Natural killer cell (primary cell): ENCODE measurements around the gene AKAP6. TPM values are rescaled to one million over a fixed set of nuclear protein-coding genes. Genes with fewer than 3 reads are reported as not detected.

Source experiments
- ATAC-seq, 3 donors: fragments of 150-1000 bp in 2 of 3; fragments of 200-7000 bp in 1 of 3; cut with Tn5 transposase; 1 replicate in 1 of 3; 2 replicates in 2 of 3; pipeline ENCODE4 v1.10.0; 2021; ENCODE audit warnings: mild to moderate bottlenecking in 2 of 3, moderate library complexity in 2 of 3
- DNase-seq, 2 donors: peaks; one replicate each; pipeline versions ENCODE4 v3.0.0 to v3.0.0-alpha.2; 2013 to 2021; ENCODE audit warnings: mixed read lengths in 1 of 2
- H3K27ac ChIP-seq: one replicate; pipeline ENCODE4 v1.5.1; 2013; ENCODE audit warnings: mild to moderate bottlenecking, low read length
- H3K27me3 ChIP-seq: one replicate; pipeline ENCODE4 v1.6.1; 2013; ENCODE audit warnings: low read length; ENCODE audit not compliant: control insufficient read depth, insufficient read depth
- H3K36me3 ChIP-seq: one replicate; pipeline ENCODE4 v1.6.1; 2013; ENCODE audit warnings: low read length; ENCODE audit not compliant: control insufficient read depth, insufficient read depth
- H3K4me1 ChIP-seq: one replicate; pipeline ENCODE4 v1.6.1; 2013; ENCODE audit warnings: low read length; ENCODE audit not compliant: control insufficient read depth, insufficient read depth
- H3K4me3 ChIP-seq: one replicate; pipeline ENCODE4 v1.5.1; 2013; ENCODE audit warnings: low read length
- H3K9me3 ChIP-seq: one replicate; pipeline ENCODE4 v1.6.1; 2013; ENCODE audit warnings: low read length; ENCODE audit not compliant: control insufficient read depth, insufficient read depth
- H3K27ac Mint-ChIP-seq, 2 donors: one replicate each; pipeline ENCODE4 v1.8.0; 2022; ENCODE audit warnings: mild to moderate bottlenecking in 2 of 2, mixed read lengths in 2 of 2, moderate library complexity in 1 of 2
- H3K27me3 Mint-ChIP-seq, 2 donors: one replicate each; pipeline ENCODE4 v1.8.0; 2022; ENCODE audit warnings: low read depth in 2 of 2, mixed read lengths in 2 of 2
- H3K36me3 Mint-ChIP-seq: one replicate; pipeline ENCODE4 v1.8.0; 2022; ENCODE audit warnings: mixed read lengths
- H3K4me1 Mint-ChIP-seq, 2 donors: one replicate each; pipeline ENCODE4 v1.8.0; 2022; ENCODE audit warnings: mixed read lengths in 2 of 2
- H3K4me3 Mint-ChIP-seq: one replicate; pipeline ENCODE4 v1.8.0; 2022; ENCODE audit warnings: mild to moderate bottlenecking, moderate library complexity, mixed read lengths
- H3K9me3 Mint-ChIP-seq, 2 donors: one replicate each; pipeline ENCODE4 v1.8.0; 2022; ENCODE audit warnings: mixed read lengths in 2 of 2
- WGBS: methylation state at CpG from one replicate; pipeline ENCODE4 v1.1.7; 2013; ENCODE audit warnings: missing lambda C conversion rate; ENCODE audit not compliant: insufficient coverage; 5-methylcytosine and 5-hydroxymethylcytosine counted together
- intact Hi-C: fragments of 100-400 bp; cut with micrococcal nuclease; formaldehyde crosslinking; loops from one replicate; pipeline ENCODE4 v1.14.2; 2022
- total RNA-seq, 4 donors: library from RNA; stranded (reverse); fragments of 120-200 nt in 1 of 4; gene quantifications; one replicate each; pipeline versions ENCODE4 v1.2.3 to v1.2.4, GENCODE V29; 2013 to 2022
- TF ChIP-seq, protein P1 (sequence below): fragments of 200-600 bp; IDR thresholded peaks from one replicate; pipeline ENCODE4 v1.8.0; 2022; ENCODE audit warnings: antibody characterized with exemption

Gene AKAP6
- total RNA-seq, 3 donors from 2014 or later (not counting 1 experiment from before 2014, with no cell fraction given), result 0.21 to 1.3 (median 0.80) TPM

DNA sequence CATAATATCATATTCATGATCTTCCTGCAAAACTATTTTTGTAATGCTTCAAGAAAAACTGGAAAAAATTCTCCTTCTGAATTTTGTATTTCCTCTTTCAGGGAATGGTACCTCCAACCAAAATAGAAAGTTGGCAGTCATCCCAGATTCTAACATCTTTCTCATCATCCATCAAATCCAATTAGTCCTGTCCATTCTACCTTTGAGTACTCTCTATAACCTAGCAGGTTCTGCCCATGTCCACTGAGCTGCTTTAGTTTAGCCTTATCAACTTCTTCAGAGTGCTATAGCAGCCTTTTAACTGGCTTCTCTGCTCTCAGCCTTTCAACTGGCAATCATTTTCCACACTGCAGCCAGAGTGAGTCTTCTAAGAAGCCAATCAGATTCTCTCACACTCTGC is 236.2 kb downstream of the AKAP6 start:
- no peaks in the 10 kb centered on the region for H3K36me3 Mint-ChIP-seq
- no peaks in the 10 kb centered on the region for H3K9me3 Mint-ChIP-seq
- ATAC-seq, result no peak
- Histone ChIP-seq H3K4me3 (no peak overlapping the region), H3K9me3 (no peaks in the 10 kb centered on the region), H3K27ac (no peak overlapping the region), H3K4me1 (no peaks in the 10 kb centered on the region), H3K27me3 (no peaks in the 10 kb centered on the region), H3K36me3 (no peaks in the 10 kb centered on the region)
- H3K4me3 Mint-ChIP-seq, result no peak overlapping the region
- TF ChIP-seq, protein P1, sequence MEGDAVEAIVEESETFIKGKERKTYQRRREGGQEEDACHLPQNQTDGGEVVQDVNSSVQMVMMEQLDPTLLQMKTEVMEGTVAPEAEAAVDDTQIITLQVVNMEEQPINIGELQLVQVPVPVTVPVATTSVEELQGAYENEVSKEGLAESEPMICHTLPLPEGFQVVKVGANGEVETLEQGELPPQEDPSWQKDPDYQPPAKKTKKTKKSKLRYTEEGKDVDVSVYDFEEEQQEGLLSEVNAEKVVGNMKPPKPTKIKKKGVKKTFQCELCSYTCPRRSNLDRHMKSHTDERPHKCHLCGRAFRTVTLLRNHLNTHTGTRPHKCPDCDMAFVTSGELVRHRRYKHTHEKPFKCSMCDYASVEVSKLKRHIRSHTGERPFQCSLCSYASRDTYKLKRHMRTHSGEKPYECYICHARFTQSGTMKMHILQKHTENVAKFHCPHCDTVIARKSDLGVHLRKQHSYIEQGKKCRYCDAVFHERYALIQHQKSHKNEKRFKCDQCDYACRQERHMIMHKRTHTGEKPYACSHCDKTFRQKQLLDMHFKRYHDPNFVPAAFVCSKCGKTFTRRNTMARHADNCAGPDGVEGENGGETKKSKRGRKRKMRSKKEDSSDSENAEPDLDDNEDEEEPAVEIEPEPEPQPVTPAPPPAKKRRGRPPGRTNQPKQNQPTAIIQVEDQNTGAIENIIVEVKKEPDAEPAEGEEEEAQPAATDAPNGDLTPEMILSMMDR, result no peak
- H3K27ac Mint-ChIP-seq, result peak overlapping the region in 1 of 2 donors; percentile 13
- DNase-seq, result no peak
- peaks cover 20 to 25% of the 10 kb centered on the region in 2 donors for H3K4me1 Mint-ChIP-seq
- intact Hi-C loops, result loop anchor here (10.0 kb wide), 1 partner anchor 490 kb away; the partner anchor contains the start of gene ARHGAP5
- peaks cover 0 to 4% of the 10 kb centered on the region in 2 donors for H3K27me3 Mint-ChIP-seq

DNA sequence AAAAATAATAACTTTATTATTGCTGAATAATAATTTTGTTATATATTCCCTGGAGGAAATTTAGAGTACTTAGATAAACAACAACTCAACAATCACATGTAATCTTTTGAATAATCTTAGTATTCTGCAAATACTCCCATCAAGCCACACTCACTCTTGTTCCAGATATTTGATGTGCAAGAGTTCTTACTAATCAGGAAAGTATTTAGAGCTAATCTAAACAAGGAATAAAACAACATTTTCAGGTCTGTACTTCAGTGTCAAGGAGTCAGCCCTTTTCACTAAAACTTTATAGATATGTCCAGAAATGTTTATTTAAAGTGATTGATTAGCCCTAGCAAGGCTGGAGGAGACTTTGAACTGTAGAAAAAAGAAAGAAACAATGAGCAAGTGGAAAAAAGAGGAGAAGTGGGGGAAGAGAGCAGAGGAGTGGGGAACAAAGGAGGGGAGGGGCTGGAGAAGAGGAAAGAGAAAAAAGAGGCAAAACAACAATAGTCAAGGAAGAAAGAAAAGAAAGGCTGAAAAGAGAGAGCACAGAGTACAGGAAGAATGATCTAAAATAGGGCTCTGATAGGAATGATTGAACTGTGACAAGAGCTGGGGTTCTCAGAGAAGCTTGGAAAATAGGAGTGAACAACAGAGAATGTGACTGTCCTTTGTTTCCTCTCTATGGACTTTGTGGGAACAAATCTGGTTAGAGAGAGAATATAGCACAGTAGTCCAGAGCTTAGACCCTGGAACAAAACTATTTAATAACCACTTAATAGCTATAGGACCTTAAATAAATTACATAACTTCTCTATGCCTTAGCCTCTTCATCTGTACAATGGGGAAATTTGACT is 238.7 kb downstream of the AKAP6 start:
- Histone ChIP-seq H3K36me3 (no peaks in the 10 kb centered on the region), H3K9me3 (no peaks in the 10 kb centered on the region), H3K27ac (no peak overlapping the region), H3K4me1 (no peaks in the 10 kb centered on the region), H3K4me3 (no peak overlapping the region), H3K27me3 (no peaks in the 10 kb centered on the region)
- H3K36me3 Mint-ChIP-seq, result no peaks in the 10 kb centered on the region
- DNase-seq (no peak), ATAC-seq (no peak)
- no peak overlapping the region for H3K27ac Mint-ChIP-seq
- no peaks in the 10 kb centered on the region for H3K9me3 Mint-ChIP-seq
- H3K4me1 Mint-ChIP-seq, result peaks cover 20 to 25% of the 10 kb centered on the region in 2 donors
- peaks cover 0 to 4% of the 10 kb centered on the region in 2 donors for H3K27me3 Mint-ChIP-seq
- TF ChIP-seq, protein P1, result no peak
- H3K4me3 Mint-ChIP-seq, result no peak overlapping the region
- intact Hi-C loops, result loop anchor here (10.0 kb wide), 1 partner anchor 493 kb away; the partner anchor contains the start of gene ARHGAP5

DNA sequence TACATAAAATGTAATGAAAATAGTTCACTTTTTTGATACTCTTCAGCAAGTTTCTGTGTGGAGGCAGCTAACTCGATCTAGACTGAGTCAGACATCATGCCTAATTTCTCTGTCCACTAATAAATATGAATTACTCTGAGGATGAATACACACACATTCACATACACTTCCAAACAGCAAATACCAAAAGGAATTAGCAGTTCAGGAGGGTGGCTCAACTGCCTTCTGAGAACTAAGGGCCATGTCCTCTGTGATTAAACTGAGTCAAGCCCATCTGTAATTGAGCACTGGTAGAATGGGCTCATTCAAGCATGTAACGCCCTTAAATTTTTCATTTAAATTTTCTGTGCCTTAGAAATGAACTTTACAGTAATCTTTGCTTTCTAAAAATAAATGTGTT is 242.5 kb downstream of the AKAP6 start:
- TF ChIP-seq, protein P1, result no peak
- no peak for DNase-seq
- intact Hi-C loops, result no loop called here
- Histone ChIP-seq H3K36me3 (no peaks in the 10 kb centered on the region), H3K9me3 (no peaks in the 10 kb centered on the region), H3K27me3 (no peaks in the 10 kb centered on the region), H3K27ac (no peak overlapping the region), H3K4me3 (no peak overlapping the region), H3K4me1 (no peaks in the 10 kb centered on the region)
- no peaks in the 10 kb centered on the region for H3K36me3 Mint-ChIP-seq
- H3K9me3 Mint-ChIP-seq, result no peaks in the 10 kb centered on the region
- H3K27ac Mint-ChIP-seq, result no peak overlapping the region
- no peaks in the 10 kb centered on the region for H3K4me1 Mint-ChIP-seq
- no peak for ATAC-seq
- H3K4me3 Mint-ChIP-seq, result no peak overlapping the region
- 80% methylated on average over 1 of the region's 2 CpGs for WGBS
- H3K27me3 Mint-ChIP-seq, result peaks cover 0 to 4% of the 10 kb centered on the region in 2 donors
